ENCODE measurements around the gene RNF113B.

DNA sequence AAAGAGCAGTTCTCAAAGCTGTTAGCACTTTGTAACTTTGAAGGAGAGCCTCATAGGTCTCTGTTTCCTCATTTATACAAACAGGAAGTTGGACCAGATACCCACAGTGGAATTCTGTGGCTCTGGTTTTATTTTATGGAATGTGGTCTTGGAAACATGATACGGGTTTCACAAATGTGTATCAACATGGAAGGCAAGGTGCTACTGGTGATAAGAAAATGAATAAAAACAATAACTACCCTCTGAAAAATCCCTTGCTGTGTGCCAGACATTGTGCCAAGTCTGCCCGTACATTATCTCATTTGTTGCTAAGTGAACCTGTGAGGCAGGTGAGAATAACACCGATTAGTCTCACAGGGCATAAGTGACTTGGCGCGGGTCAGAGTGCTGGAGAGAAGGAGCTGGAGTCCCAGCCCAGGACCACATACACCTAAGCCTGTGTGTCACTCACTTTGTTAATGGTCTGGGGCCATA is 45.0 kb upstream of the RNF113B start:
- TF ChIP-seq, protein P1, sequence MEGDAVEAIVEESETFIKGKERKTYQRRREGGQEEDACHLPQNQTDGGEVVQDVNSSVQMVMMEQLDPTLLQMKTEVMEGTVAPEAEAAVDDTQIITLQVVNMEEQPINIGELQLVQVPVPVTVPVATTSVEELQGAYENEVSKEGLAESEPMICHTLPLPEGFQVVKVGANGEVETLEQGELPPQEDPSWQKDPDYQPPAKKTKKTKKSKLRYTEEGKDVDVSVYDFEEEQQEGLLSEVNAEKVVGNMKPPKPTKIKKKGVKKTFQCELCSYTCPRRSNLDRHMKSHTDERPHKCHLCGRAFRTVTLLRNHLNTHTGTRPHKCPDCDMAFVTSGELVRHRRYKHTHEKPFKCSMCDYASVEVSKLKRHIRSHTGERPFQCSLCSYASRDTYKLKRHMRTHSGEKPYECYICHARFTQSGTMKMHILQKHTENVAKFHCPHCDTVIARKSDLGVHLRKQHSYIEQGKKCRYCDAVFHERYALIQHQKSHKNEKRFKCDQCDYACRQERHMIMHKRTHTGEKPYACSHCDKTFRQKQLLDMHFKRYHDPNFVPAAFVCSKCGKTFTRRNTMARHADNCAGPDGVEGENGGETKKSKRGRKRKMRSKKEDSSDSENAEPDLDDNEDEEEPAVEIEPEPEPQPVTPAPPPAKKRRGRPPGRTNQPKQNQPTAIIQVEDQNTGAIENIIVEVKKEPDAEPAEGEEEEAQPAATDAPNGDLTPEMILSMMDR (IDR thresholded peaks at IDR 0.05) = no peak
- TF ChIP-seq EP300 (IDR thresholded peaks at IDR 0.05) (no peak), POLR2A (IDR thresholded peaks at IDR 0.05) (no peak)

Measured in suprapubic skin (tissue), 3 donors.